ENCODE data around the gene ATXN7.

- no peak for TF ChIP-seq CTCF (IDR thresholded peaks at IDR 0.05)
- no peak for TF ChIP-seq POLR2A (IDR thresholded peaks at IDR 0.05)
- TF ChIP-seq EP300 (IDR thresholded peaks at IDR 0.05; ENCODE audit: low read depth), result no peak
Measured at GRCh38 chr3:64010199-64010598, 146.5 kb downstream of the ATXN7 start.
